ENCODE data around the gene KCNH1.

Gene KCNH1

DNA sequence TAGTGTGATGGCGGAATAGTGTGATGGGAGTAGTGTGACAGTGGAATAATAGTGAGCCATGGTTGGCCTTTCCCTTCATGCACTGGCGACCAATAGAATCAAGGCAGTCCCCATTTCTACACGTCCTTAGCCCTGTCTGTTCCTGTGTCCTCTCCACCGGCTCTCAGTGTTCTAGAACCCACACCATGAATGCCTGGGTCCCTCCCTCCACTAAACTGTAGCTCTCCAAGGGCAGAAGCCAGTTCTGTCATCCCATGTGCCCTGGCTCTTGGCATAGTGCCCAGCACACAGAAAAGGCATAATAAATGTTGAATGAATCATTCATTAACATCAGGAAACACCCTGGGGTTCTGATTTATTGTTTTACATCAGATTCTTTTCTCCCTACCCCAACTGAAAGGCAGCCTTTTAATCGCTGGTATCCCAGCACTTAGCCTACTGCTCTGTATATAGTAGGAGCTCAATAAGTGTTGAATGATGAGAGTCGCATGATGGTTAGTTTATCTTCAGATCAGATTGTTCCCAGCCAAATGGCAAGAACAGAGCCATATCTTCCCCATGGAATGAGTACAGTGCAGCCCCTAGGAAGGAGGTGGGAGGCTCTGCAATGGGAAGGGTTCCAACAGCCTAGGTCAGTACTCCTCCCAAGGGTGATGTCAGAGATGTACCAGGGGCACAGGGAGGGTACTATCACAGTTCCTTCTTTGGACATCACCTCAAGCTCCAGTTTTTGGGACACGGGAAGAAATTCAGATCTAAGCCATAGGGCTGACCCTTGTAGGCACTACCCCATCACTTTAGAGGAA, 479.6 kb downstream of the KCNH1 start:
- no peak overlapping the region for H3K4me3 ChIP-seq (ENCODE audit: low read length)
- 86% methylated on average over 1 of the region's 7 CpGs for WGBS (ENCODE audit: insufficient coverage, insufficient read length)
- H3K27me3 ChIP-seq (ENCODE audit: control insufficient read depth, insufficient read depth, low read length) = no peaks in the 10 kb centered on the region
- no peaks in the 10 kb centered on the region for H3K9me3 ChIP-seq (ENCODE audit: control insufficient read depth, insufficient read depth, low read length)
- no peaks in the 10 kb centered on the region for H3K4me1 ChIP-seq (ENCODE audit: control insufficient read depth, insufficient read depth, low read length)
- H3K36me3 ChIP-seq (ENCODE audit: control insufficient read depth, insufficient read depth, low read length) = no peaks in the 10 kb centered on the region
- DNase-seq (ENCODE audit: low read depth, low spot score) = no peak
- no peak overlapping the region for H3K27ac ChIP-seq (ENCODE audit: low read length)

DNA sequence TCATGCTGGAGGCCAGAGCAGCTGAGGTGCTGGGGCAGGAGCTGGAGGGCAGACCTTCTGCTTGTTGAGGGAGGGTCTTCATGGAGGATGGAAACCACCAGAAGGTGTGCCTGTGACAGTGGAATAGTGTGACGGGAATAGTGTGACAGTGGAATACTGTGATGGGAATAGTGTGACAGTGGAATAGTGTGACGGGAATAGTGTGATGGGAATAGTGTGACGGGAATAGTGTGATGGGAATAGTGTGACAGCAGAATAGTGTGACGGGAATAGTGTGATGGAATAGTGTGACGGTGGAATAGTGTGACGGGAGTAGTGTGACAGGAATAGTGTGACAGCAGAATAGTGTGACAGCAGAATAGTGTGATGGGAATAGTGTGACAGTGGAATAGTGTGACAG, 480.2 kb downstream of the KCNH1 start:
- Histone ChIP-seq H3K9me3 (ENCODE audit: control insufficient read depth, insufficient read depth, low read length) (no peaks in the 10 kb centered on the region), H3K4me3 (ENCODE audit: low read length) (no peak overlapping the region), H3K27me3 (ENCODE audit: control insufficient read depth, insufficient read depth, low read length) (no peaks in the 10 kb centered on the region), H3K4me1 (ENCODE audit: control insufficient read depth, insufficient read depth, low read length) (no peaks in the 10 kb centered on the region), H3K27ac (ENCODE audit: low read length) (no peak overlapping the region), H3K36me3 (ENCODE audit: control insufficient read depth, insufficient read depth, low read length) (no peaks in the 10 kb centered on the region)
- 81% methylated on average over 6 of the region's 6 CpGs for WGBS (ENCODE audit: insufficient coverage, insufficient read length)
- no peak for DNase-seq (ENCODE audit: low read depth, low spot score)

DNA sequence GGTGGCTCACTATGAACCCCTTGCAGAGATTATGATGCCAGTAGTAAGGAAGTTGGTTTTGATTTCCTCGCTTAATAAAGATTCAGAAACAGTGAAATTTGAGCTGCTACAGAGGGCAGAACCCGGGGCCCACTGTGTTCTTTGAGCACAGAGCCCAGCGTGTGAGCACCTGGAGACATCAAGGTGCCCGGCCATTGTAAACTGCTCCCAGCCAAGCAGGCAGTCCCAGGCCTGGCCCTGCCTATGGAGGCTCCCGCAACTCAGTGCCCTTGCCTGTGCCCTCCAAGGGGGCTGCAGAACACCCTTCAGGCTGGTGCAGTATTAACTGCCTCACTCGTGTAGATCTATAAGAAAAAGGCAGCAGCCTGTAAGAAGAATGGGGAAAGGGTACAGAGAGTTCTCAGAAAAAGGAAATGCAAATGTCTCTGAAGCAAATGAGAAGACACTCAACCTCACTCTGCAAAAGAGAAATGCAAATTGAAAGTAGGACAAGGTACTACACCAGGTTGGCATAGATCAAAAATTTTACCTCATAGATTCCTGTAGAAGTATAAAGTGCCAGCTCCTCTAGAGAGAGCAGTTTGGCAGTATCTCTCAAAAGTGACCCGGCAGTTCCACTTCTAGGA, 481.5 kb downstream of the KCNH1 start:
- no peaks in the 10 kb centered on the region for H3K27me3 ChIP-seq (ENCODE audit: control insufficient read depth, insufficient read depth, low read length)
- no CpG with 5 or more reads among the region's 7 CpGs for WGBS (ENCODE audit: insufficient coverage, insufficient read length)

DNA sequence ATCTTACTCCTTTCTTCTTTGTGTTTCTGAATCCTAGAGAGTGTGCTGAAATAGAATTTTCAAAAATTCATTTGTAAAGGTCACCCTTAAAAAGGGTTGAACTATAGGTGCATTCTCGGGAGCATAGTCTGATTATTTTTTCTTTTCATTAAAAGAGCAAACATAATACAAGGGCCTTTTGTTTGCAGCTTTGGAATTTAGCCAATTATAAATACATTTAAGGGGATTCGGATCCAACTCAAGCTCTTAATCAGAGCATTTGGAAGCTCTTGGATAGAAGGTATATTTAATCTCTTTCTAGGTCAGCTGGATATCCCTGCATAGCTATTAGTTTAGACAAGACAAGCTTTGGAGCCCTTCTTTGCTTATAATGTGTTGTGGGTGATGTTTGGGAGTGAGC, 483.5 kb downstream of the KCNH1 start:
- no peaks in the 10 kb centered on the region for H3K36me3 ChIP-seq (ENCODE audit: control insufficient read depth, insufficient read depth, low read length)
- H3K4me3 ChIP-seq (ENCODE audit: low read length) = no peak overlapping the region
- no peaks in the 10 kb centered on the region for H3K9me3 ChIP-seq (ENCODE audit: control insufficient read depth, insufficient read depth, low read length)
- no peaks in the 10 kb centered on the region for H3K4me1 ChIP-seq (ENCODE audit: control insufficient read depth, insufficient read depth, low read length)
- no peak for DNase-seq (ENCODE audit: low read depth, low spot score)
- WGBS (ENCODE audit: insufficient coverage, insufficient read length) = no CpG with 5 or more reads among the region's 2 CpGs
- H3K27me3 ChIP-seq (ENCODE audit: control insufficient read depth, insufficient read depth, low read length) = no peaks in the 10 kb centered on the region
- no peak overlapping the region for H3K27ac ChIP-seq (ENCODE audit: low read length)

More for the DNA sequence above, 481.5 kb downstream of the KCNH1 start:
- no peak overlapping the region for H3K27ac ChIP-seq (ENCODE audit: low read length)
- H3K36me3 ChIP-seq (ENCODE audit: control insufficient read depth, insufficient read depth, low read length) = no peaks in the 10 kb centered on the region
- H3K9me3 ChIP-seq (ENCODE audit: control insufficient read depth, insufficient read depth, low read length) = no peaks in the 10 kb centered on the region
- H3K4me1 ChIP-seq (ENCODE audit: control insufficient read depth, insufficient read depth, low read length) = no peaks in the 10 kb centered on the region
- no peak for DNase-seq (ENCODE audit: low read depth, low spot score)
- H3K4me3 ChIP-seq (ENCODE audit: low read length) = no peak overlapping the region

DNA sequence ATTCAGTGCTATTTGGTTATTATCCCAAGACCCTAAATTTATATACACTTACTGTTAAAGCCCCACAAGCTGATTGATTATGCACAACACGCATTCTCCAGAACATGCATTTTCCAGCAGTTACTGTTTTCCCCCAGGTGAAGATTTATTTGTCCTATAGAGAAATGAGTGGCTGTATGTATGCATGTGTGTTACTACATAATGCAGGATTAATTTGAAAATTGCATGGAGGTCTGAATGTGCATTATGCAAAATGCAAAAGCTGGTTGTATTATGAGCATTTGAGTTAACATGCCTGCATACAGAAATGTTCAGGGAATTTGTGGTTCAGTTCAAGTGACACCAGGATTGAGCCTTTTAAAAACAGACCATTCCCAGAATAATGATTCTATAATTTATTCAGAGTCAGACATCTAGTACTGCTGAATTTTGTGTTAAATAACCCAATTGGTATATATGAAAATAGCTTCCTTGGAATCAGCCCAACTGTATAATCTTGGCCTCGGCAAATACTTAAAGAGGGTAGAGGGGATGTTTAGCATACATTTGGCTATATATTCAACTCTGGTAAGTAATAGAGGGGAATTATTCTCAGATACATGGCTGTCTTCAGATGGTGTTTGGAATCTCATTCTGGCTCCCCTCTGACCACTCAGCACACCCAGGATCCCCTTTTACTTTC, 485.2 kb downstream of the KCNH1 start:
- Histone ChIP-seq H3K36me3 (ENCODE audit: control insufficient read depth, insufficient read depth, low read length) (no peaks in the 10 kb centered on the region), H3K27ac (ENCODE audit: low read length) (no peak overlapping the region), H3K27me3 (ENCODE audit: control insufficient read depth, insufficient read depth, low read length) (no peaks in the 10 kb centered on the region), H3K4me1 (ENCODE audit: control insufficient read depth, insufficient read depth, low read length) (no peaks in the 10 kb centered on the region), H3K4me3 (ENCODE audit: low read length) (no peak overlapping the region), H3K9me3 (ENCODE audit: control insufficient read depth, insufficient read depth, low read length) (no peaks in the 10 kb centered on the region)
- WGBS (ENCODE audit: insufficient coverage, insufficient read length) = no CpG with 5 or more reads among the region's 2 CpGs
- no peak for DNase-seq (ENCODE audit: low read depth, low spot score)

DNA sequence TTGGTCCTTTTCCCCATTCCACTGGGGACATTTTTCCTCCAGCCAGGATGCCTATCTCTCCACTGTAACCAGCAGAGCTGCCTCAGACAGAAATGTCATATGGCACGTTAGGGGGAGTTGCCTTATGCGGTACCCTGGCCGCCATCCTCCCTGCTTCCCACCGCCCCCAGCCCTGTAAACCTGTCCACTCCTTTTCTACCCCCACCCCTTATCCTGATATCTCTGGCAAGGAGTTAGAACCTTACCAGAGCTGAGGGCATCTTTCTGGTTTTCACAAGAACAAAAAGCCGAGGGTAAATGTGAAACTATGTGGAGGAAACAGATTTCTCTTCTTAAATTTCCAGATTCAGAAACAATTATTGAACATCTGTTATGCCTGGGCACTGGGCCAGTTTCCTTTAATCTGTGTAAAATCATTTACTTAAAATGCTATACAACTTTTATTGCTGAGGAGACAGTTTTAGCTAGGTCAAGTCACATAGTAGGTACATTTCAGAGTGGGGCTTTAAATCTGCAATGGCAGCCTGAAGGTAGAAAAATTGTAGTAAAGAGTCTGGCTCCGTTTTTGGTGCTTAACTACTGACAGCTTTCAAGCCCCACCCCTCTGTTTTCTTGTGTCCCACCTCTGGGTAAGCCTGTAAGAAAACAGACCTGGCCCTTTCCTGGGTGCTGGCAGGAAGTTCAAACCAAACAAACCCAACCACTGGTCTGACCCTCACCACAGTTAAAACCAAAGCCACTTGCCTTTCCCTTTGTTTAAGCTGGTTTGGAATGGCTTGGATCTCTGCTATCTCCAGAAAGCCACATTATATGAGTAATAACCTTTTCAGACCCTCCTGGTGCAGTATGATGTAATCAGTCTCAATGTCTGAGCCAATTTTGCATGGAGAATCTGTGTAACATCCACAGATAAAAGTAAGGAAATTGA, 486.3 kb downstream of the KCNH1 start:
- Histone ChIP-seq H3K4me1 (ENCODE audit: control insufficient read depth, insufficient read depth, low read length) (no peaks in the 10 kb centered on the region), H3K36me3 (ENCODE audit: control insufficient read depth, insufficient read depth, low read length) (no peaks in the 10 kb centered on the region), H3K27me3 (ENCODE audit: control insufficient read depth, insufficient read depth, low read length) (no peaks in the 10 kb centered on the region), H3K27ac (ENCODE audit: low read length) (no peak overlapping the region), H3K9me3 (ENCODE audit: control insufficient read depth, insufficient read depth, low read length) (no peaks in the 10 kb centered on the region), H3K4me3 (ENCODE audit: low read length) (no peak overlapping the region)
- no peak for DNase-seq (ENCODE audit: low read depth, low spot score)
- WGBS (ENCODE audit: insufficient coverage, insufficient read length) = no CpG with 5 or more reads among the region's 6 CpGs

DNA sequence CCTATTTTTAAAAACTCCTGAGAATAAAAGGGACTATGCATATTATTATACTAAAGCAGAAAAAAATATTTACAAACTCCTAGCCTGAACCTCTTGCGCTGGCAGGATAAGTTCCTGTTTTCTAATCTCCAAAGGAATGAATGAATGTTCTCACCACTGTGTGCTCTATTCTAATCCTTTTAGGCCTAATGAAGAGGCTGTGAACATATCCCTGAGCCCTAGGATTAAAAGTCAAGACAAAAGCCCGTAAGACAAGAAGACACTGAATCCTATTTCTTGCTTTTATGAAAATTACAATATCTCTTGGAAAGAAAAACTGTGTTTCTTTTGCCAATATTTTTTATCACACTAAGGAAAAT, 487.7 kb downstream of the KCNH1 start:
- H3K9me3 ChIP-seq (ENCODE audit: control insufficient read depth, insufficient read depth, low read length) = no peaks in the 10 kb centered on the region
- no peaks in the 10 kb centered on the region for H3K4me1 ChIP-seq (ENCODE audit: control insufficient read depth, insufficient read depth, low read length)
- no peaks in the 10 kb centered on the region for H3K27me3 ChIP-seq (ENCODE audit: control insufficient read depth, insufficient read depth, low read length)
- no CpG with 5 or more reads among the region's 2 CpGs for WGBS (ENCODE audit: insufficient coverage, insufficient read length)
- no peak for DNase-seq (ENCODE audit: low read depth, low spot score)
- H3K36me3 ChIP-seq (ENCODE audit: control insufficient read depth, insufficient read depth, low read length) = no peaks in the 10 kb centered on the region
- no peak overlapping the region for H3K27ac ChIP-seq (ENCODE audit: low read length)
- no peak overlapping the region for H3K4me3 ChIP-seq (ENCODE audit: low read length)

DNA sequence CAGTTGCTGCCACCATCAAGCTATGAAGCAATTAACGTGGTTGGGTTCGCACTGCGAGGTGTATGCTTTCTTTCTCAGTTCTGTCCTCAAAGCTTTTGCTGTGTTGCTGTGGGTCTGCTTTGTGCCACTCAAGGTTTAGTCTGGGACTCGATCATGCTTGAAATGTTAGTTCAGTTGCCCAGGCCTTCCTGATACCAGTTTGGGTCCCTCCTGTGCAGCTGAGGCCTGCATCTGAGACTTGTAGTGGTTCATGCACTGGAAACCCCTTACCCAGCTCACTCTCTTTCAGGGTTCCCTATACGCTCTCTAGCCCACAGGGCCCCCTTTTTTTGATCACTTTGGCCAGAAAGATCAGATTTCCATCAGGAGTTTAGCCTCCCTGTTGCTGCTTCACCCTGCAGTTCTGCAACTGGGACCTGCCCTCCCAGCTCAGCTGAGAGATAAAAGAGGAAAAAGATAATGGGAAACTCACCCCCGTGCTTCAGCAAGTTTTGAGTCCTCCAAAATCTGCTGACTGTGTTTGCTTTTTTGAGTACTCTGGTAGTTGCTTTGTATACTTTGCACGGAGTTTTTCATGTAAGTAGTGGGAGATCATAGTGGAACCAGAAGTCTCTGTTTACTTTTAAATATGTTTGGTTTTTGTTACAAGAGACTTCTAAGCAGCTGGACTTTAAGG, 488.2 kb downstream of the KCNH1 start:
- WGBS (ENCODE audit: insufficient coverage, insufficient read length) = no CpG with 5 or more reads among the region's 7 CpGs

DNA sequence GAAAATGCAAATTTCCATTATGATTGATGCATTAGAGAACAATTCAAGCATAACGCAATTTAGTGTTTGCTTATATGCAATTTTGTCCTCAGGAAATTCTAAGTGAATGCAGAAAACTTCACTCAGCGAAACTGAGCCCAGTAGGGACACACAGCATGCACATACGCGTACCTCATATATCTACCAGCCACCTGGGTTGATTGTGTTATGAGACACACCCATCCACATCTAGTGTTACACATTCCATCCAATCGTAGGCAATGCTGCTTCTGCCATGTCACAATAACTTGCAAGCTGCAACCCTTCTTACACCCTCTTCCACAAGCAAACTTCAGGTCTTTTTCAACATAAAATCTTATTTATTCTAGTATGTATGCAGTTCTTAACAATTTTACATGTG, 492.4 kb downstream of the KCNH1 start:
- Histone ChIP-seq H3K36me3 (ENCODE audit: control insufficient read depth, insufficient read depth, low read length) (no peaks in the 10 kb centered on the region), H3K4me3 (ENCODE audit: low read length) (no peak overlapping the region), H3K27me3 (ENCODE audit: control insufficient read depth, insufficient read depth, low read length) (no peaks in the 10 kb centered on the region), H3K9me3 (ENCODE audit: control insufficient read depth, insufficient read depth, low read length) (no peaks in the 10 kb centered on the region), H3K27ac (ENCODE audit: low read length) (no peak overlapping the region), H3K4me1 (ENCODE audit: control insufficient read depth, insufficient read depth, low read length) (no peaks in the 10 kb centered on the region)
- WGBS (ENCODE audit: insufficient coverage, insufficient read length) = no CpG with 5 or more reads among the region's 5 CpGs
- DNase-seq (ENCODE audit: low read depth, low spot score) = no peak

More for the DNA sequence above, 488.2 kb downstream of the KCNH1 start:
- H3K4me3 ChIP-seq (ENCODE audit: low read length) = no peak overlapping the region
- no peaks in the 10 kb centered on the region for H3K4me1 ChIP-seq (ENCODE audit: control insufficient read depth, insufficient read depth, low read length)
- no peak for DNase-seq (ENCODE audit: low read depth, low spot score)
- no peak overlapping the region for H3K27ac ChIP-seq (ENCODE audit: low read length)
- no peaks in the 10 kb centered on the region for H3K9me3 ChIP-seq (ENCODE audit: control insufficient read depth, insufficient read depth, low read length)
- H3K27me3 ChIP-seq (ENCODE audit: control insufficient read depth, insufficient read depth, low read length) = no peaks in the 10 kb centered on the region
- H3K36me3 ChIP-seq (ENCODE audit: control insufficient read depth, insufficient read depth, low read length) = no peaks in the 10 kb centered on the region
